PC-3 (cell line): Measurements from ENCODE around the gene ATG4A. TPM values are rescaled to one million over a fixed set of nuclear protein-coding genes. Genes with fewer than 3 reads are reported as not detected.

ENCODE experiments used
- ATAC-seq: fragments of 200-7000 bp; cut with Tn5 transposase; 2 replicates; pipeline ENCODE4 v1.9.1; 2020; ENCODE audit warnings: mild to moderate bottlenecking, moderate library complexity
- BruUV-seq: library from RNA; stranded (reverse); fragments of 400-500 nt; replicated peaks from 2 replicates; lab custom pipeline; 2021; lab: Mats Ljungman, UMichigan
- CTCF ChIA-PET: fragments of 300-600 bp; sonication (Branson Sonifier 250); formaldehyde crosslinking; loops from one replicate; lab custom pipeline; 2022; ENCODE audit warnings: antibody characterized with exemption; lab: Charles Lee
- POLR2A ChIA-PET: fragments of 300-600 bp; sonication (Branson Sonifier 250); formaldehyde crosslinking; loops from one replicate; lab custom pipeline; 2022; ENCODE audit warnings: antibody characterized with exemption; ENCODE audit not compliant: unreplicated experiment; lab: Charles Lee
- DNase-seq: peaks from one replicate; pipeline ENCODE4 v3.0.0-alpha.2; 2015
- H2AFZ ChIP-seq: fragments of 300-600 bp; sonication (generic); 2 replicates; pipeline ENCODE4 v1.6.0; 2016; ENCODE audit warnings: antibody characterized with exemption, low read length
- H3F3A ChIP-seq: fragments of 300-600 bp; sonication (generic); one replicate; pipeline ENCODE4 v1.6.0; 2017; ENCODE audit warnings: antibody characterized with exemption, low read length, control low read depth, mild to moderate bottlenecking; ENCODE audit not compliant: unreplicated experiment
- H3K27ac ChIP-seq: fragments of 300-600 bp; sonication (generic); 2 replicates; pipeline ENCODE4 v1.5.1; 2016; ENCODE audit warnings: mild to moderate bottlenecking, low read length
- H3K27me3 ChIP-seq: fragments of 300-600 bp; sonication (generic); 2 replicates; pipeline ENCODE4 v1.6.1; 2016; ENCODE audit warnings: low read length, mixed read lengths
- H3K36me3 ChIP-seq: fragments of 300-600 bp; sonication (generic); 2 replicates; pipeline ENCODE4 v1.6.1; 2016; ENCODE audit warnings: low read depth, mixed run types, low read length, mixed read lengths
- H3K4me1 ChIP-seq: fragments of 300-600 bp; sonication (generic); 2 replicates; pipeline ENCODE4 v1.5.1; 2016; ENCODE audit warnings: low read length; ENCODE audit not compliant: insufficient read depth
- H3K4me2 ChIP-seq: fragments of 300-600 bp; sonication (generic); 2 replicates; pipeline ENCODE4 v1.6.0; 2016; ENCODE audit warnings: low read length
- H3K4me3 ChIP-seq: fragments of 300-600 bp; sonication (generic); 2 replicates; pipeline ENCODE4 v1.5.1; 2016; ENCODE audit warnings: mild to moderate bottlenecking, low read length, mixed read lengths
- H3K79me2 ChIP-seq: fragments of 300-600 bp; sonication (generic); 2 replicates; pipeline ENCODE4 v1.6.1; 2017; ENCODE audit warnings: low read length, mixed read lengths
- H3K9ac ChIP-seq: fragments of 300-600 bp; sonication (generic); 2 replicates; pipeline ENCODE4 v1.6.0; 2016; ENCODE audit warnings: mild to moderate bottlenecking, low read length
- H3K9me2 ChIP-seq: fragments of 300-600 bp; sonication (generic); replicated peaks from 2 replicates; pipeline ENCODE4 v1.6.1; 2016; ENCODE audit warnings: mixed run types, low read length, mixed read lengths
- H3K9me3 ChIP-seq: fragments of 300-600 bp; sonication (generic); 2 replicates; pipeline ENCODE4 v1.6.1; 2016; ENCODE audit warnings: low read length, mixed read lengths
- H4K20me1 ChIP-seq: fragments of 300-600 bp; sonication (generic); 2 replicates; pipeline ENCODE4 v1.6.1; 2016; ENCODE audit warnings: low read length, mixed read lengths
- EZH2 ChIP-seq: fragments of 300-600 bp; sonication (generic); IDR thresholded peaks from one replicate; pipeline ENCODE4 v1.6.1; 2017; ENCODE audit warnings: antibody characterized with exemption, mild to moderate bottlenecking, low read length; ENCODE audit not compliant: unreplicated experiment
- EZH2phosphoT487 ChIP-seq: fragments of 300-600 bp; sonication (generic); IDR thresholded peaks from 2 replicates; pipeline ENCODE4 v1.6.1; 2018; ENCODE audit warnings: mild to moderate bottlenecking, antibody characterized with exemption, low read length, borderline replicate concordance
- intact Hi-C: fragments of 100-400 bp; cut with micrococcal nuclease; formaldehyde crosslinking; loops from 2 replicates; pipeline ENCODE4 v1.9.0; 2023
- total RNA-seq: library from RNA; depleted of rRNA; stranded (reverse); fragments of >200 nt; gene quantifications from 2 replicates; pipeline ENCODE4 v1.2.3, GENCODE V29; 2014
- TF ChIP-seq, protein P1 (sequence below): fragments of 300-600 bp; sonication (generic); conservative IDR thresholded peaks from 2 replicates; pipeline ENCODE4 v1.5.1; 2017; ENCODE audit warnings: antibody characterized with exemption, low read depth, mild to moderate bottlenecking, low read length

Gene ATG4A
- total RNA-seq, 1 experiment from 2014 or later = 15.0 TPM

DNA sequence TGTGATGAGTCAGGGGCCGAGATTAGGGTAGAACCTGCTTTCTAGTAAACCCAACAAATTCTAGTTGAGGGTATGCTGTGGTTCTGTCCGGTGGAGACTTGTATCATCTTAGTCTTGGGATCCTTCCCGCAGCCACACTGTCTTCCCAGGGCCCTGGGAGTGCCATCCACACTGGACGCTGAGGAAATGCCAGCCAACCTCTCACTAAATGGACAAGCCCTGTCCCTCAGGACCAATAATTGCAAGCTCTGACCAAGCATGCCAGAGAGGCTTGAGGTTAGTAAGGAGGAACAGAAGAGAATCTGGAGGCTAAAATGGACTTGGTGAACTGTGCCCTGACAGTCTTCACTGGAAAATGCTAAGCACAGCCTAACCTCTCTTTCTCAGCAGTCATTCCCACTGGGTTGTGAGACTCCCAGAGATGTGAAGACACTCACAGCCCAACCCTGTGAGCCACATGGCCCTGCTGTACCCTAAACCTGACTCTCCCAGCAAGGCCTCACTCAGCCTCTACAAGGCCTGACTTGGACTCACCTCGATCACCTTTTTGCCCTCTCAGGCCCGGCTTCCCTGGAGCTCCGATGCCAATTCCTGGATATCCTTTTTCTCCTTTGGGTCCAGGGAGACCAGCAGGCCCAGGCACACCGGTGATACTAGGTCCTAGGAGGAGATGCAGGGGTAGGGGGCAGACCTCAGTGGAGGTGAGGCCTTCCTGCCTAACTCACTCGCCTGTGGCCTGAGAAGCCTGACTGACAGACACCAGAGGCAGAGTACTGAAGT is 77.6 kb downstream of the ATG4A start:
- BruUV-seq = no TSS peak
- Histone ChIP-seq H3K4me3 (no peak overlapping the region), H3K79me2 (no peaks in the 10 kb centered on the region), H3F3A (no peaks in the 10 kb centered on the region), H3K27me3 (no peaks in the 10 kb centered on the region), H3K4me2 (no peak overlapping the region), H3K9me3 (no peaks in the 10 kb centered on the region), H3K4me1 (peaks cover 34% of the 10 kb centered on the region), H4K20me1 (no peaks in the 10 kb centered on the region), H3K9ac (no peak overlapping the region), H2AFZ (no peak overlapping the region), H3K27ac (no peak overlapping the region), H3K36me3 (no peaks in the 10 kb centered on the region), H3K9me2 (no peaks in the 10 kb centered on the region)
- CTCF ChIA-PET = no interaction called here
- TF ChIP-seq EZH2phosphoT487 (no peak), EZH2 (no peak)
- TF ChIP-seq, protein P1, sequence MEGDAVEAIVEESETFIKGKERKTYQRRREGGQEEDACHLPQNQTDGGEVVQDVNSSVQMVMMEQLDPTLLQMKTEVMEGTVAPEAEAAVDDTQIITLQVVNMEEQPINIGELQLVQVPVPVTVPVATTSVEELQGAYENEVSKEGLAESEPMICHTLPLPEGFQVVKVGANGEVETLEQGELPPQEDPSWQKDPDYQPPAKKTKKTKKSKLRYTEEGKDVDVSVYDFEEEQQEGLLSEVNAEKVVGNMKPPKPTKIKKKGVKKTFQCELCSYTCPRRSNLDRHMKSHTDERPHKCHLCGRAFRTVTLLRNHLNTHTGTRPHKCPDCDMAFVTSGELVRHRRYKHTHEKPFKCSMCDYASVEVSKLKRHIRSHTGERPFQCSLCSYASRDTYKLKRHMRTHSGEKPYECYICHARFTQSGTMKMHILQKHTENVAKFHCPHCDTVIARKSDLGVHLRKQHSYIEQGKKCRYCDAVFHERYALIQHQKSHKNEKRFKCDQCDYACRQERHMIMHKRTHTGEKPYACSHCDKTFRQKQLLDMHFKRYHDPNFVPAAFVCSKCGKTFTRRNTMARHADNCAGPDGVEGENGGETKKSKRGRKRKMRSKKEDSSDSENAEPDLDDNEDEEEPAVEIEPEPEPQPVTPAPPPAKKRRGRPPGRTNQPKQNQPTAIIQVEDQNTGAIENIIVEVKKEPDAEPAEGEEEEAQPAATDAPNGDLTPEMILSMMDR = no peak
- DNase-seq (no peak), ATAC-seq (no peak)
- POLR2A ChIA-PET = no interaction called here
- intact Hi-C loops = no loop called here

DNA sequence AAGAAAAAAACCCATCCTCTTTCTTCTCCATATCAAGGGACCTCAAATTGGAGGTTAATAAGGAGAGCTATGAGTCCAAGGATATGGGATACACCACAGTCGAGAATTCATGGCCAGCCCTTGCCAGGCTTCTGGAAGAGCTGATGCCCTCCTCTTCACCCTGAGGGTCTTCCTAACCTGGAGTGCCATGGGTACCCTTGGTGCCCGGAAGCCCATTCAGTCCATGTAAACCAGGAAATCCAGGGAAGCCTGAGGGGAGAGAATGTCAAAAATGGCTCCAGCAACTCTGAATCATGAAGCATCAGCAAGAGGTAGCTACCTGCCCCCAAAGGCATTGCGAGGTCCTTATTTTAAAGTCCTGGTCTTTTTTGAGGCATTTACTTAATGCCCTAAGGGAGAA is 78.2 kb downstream of the ATG4A start:
- no peaks in the 10 kb centered on the region for H3K9me2 ChIP-seq
- peaks cover 34% of the 10 kb centered on the region for H3K4me1 ChIP-seq
- POLR2A ChIA-PET = no interaction called here
- ATAC-seq (no peak), DNase-seq (no peak)
- no peak overlapping the region for H3K27ac ChIP-seq
- no peaks in the 10 kb centered on the region for H3K36me3 ChIP-seq
- no peak overlapping the region for H2AFZ ChIP-seq
- H3K9ac ChIP-seq = no peak overlapping the region
- no peak overlapping the region for H3K4me2 ChIP-seq
- H3K4me3 ChIP-seq = no peak overlapping the region
- TF ChIP-seq, protein P1 = no peak
- TF ChIP-seq EZH2phosphoT487 (no peak), EZH2 (no peak)
- H3K27me3 ChIP-seq = no peaks in the 10 kb centered on the region
- intact Hi-C loops = no loop called here
- H3K9me3 ChIP-seq = no peaks in the 10 kb centered on the region
- CTCF ChIA-PET = no interaction called here
- BruUV-seq = no TSS peak
- H3K79me2 ChIP-seq = no peaks in the 10 kb centered on the region
- H4K20me1 ChIP-seq = no peaks in the 10 kb centered on the region
- no peaks in the 10 kb centered on the region for H3F3A ChIP-seq

DNA sequence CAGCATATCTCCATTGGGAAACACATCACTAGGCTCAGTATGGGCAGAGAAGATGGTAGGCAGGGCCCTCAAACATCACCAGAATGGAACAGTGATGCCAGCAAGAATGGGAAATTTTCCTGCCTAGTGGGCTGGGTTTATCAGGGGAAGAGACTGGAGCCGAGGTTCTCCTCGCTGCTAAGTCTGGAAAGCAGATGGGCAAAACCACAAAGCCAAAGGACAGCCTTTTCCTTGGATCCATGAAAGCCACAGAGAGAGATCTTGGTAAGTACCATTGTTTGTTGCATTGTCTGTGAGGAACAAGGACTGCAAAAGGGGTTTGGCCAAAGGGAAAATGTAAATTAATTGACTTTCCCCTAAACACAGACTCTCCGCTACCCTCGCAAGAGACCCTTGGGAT is 80.1 kb downstream of the ATG4A start:
- no peak for DNase-seq
- Histone ChIP-seq H3K27ac (no peak overlapping the region), H3K4me3 (no peak overlapping the region), H3K27me3 (no peaks in the 10 kb centered on the region), H3K9me2 (no peaks in the 10 kb centered on the region), H3F3A (no peaks in the 10 kb centered on the region), H3K36me3 (no peaks in the 10 kb centered on the region), H2AFZ (no peak overlapping the region), H3K4me1 (peaks cover 26% of the 10 kb centered on the region), H3K9me3 (no peaks in the 10 kb centered on the region), H3K4me2 (no peak overlapping the region), H3K79me2 (no peaks in the 10 kb centered on the region), H3K9ac (no peak overlapping the region), H4K20me1 (no peaks in the 10 kb centered on the region)
- intact Hi-C loops = no loop called here
- BruUV-seq = no TSS peak
- ChIA-PET POLR2A (no interaction called here), CTCF (no interaction called here)
- TF ChIP-seq, protein P1 = no peak
- TF ChIP-seq EZH2 (no peak), EZH2phosphoT487 (no peak)
- no peak for ATAC-seq
